Measurements from ENCODE around the gene GPX3.

- TF ChIP-seq CTCF (IDR thresholded peaks at IDR 0.05) (no peak), POLR2A (IDR thresholded peaks at IDR 0.05) (no peak)
Measured at GRCh38 chr5:151055336-151055735, 34.9 kb downstream of the GPX3 start.
